ENCODE data around the gene CHST11.

CHST11 gene

GRCh38 chr12:104779134-104779533, 322.4 kb downstream of the CHST11 start:
- no peaks in the 10 kb centered on the region for H3K4me1 ChIP-seq (ENCODE audit: control insufficient read depth, insufficient read depth, low read length)
- H3K4me3 ChIP-seq (ENCODE audit: low read depth, low read length) = no peak overlapping the region
- CTCF ChIA-PET = interaction anchor here (0.7 kb wide), 1 partner anchor 244 kb away, joined by 4 read pairs; no protein-coding TSS in a partner anchor
- no peak overlapping the region for H3K27ac ChIP-seq (ENCODE audit: extremely low read depth, low read depth, low read length)
- H3K36me3 ChIP-seq (ENCODE audit: control insufficient read depth in 2 of 2, insufficient read depth in 1 of 2, low read length in 2 of 2) = no peaks in the 10 kb centered on the region
- TF ChIP-seq ZNF639 (tag by site-specific recombination; IDR thresholded peaks at IDR 0.05) (no peak), ZBTB11 (tag by site-specific recombination; conservative IDR thresholded peaks at IDR 0.05; ENCODE audit: low read depth) (no peak), KLF16 (tag by site-specific recombination; IDR thresholded peaks at IDR 0.05) (no peak), ZNF560 (tag by site-specific recombination; IDR thresholded peaks at IDR 0.05; ENCODE audit: borderline replicate concordance) (no peak), FEZF1 (tag by site-specific recombination; IDR thresholded peaks at IDR 0.05) (no peak), INSM2 (tag by site-specific recombination; IDR thresholded peaks at IDR 0.05) (no peak), ZNF404 (tag by site-specific recombination; IDR thresholded peaks at IDR 0.05) (no peak), ZNF707 (tag by site-specific recombination; IDR thresholded peaks at IDR 0.05) (no peak), ZNF140 (tag by site-specific recombination; IDR thresholded peaks at IDR 0.05) (no peak), ZNF16 (tag by site-specific recombination; IDR thresholded peaks at IDR 0.05; ENCODE audit: low read depth) (no peak), PATZ1 (tag by site-specific recombination; IDR thresholded peaks at IDR 0.05) (no peak), HOXD13 (CRISPR knock-in tag; IDR thresholded peaks at IDR 0.05; ENCODE audit: borderline replicate concordance) (no peak), ZNF2 (tag by site-specific recombination; IDR thresholded peaks at IDR 0.05) (no peak), ZNF830 (tag by site-specific recombination; IDR thresholded peaks at IDR 0.05; ENCODE audit: low read depth) (no peak), BCL11B (tag by site-specific recombination; IDR thresholded peaks at IDR 0.05; ENCODE audit: low read depth) (no peak), ZNF747 (tag by site-specific recombination; IDR thresholded peaks at IDR 0.05) (no peak), ZNF580 (tag by site-specific recombination; IDR thresholded peaks at IDR 0.05) (no peak), HIC1 (tag by site-specific recombination; IDR thresholded peaks at IDR 0.05) (no peak), KLF7 (tag by site-specific recombination; IDR thresholded peaks at IDR 0.05; ENCODE audit: borderline replicate concordance) (no peak), ZNF585B (tag by site-specific recombination; IDR thresholded peaks at IDR 0.05) (no peak)
- POLR2A ChIA-PET = no interaction called here
- H3K9me3 ChIP-seq (ENCODE audit: control insufficient read depth, insufficient read depth, low read depth, low read length) = no peaks in the 10 kb centered on the region

Data from HEK293 (cell line).